HepG2 (cell line): ENCODE results near the gene PMEPA1. TPM values are rescaled to one million over a fixed set of nuclear protein-coding genes. Genes with fewer than 3 reads are reported as not detected.

Experiments used
- ATAC-seq: fragments of 200-7000 bp; cut with Tn5 transposase; 3 replicates; pipeline ENCODE4 v1.9.1; 2020; ENCODE audit warnings: mild to moderate bottlenecking, moderate library complexity
- BruUV-seq: library from RNA; stranded (reverse); fragments of 400-500 nt; replicated peaks from 2 replicates; lab custom pipeline; 2021; lab: Mats Ljungman, UMichigan
- CTCF ChIA-PET: fragments of 300-600 bp; formaldehyde crosslinking; extraction: SDS; loops from one replicate; lab custom pipeline; 2021; ENCODE audit warnings: low total read pairs, inconsistent platforms, low intra/inter-chr PET ratio; lab: Yijun Ruan, JAX
- POLR2A ChIA-PET: fragments of 350-600 bp; sonication (Branson Sonifier 250); formaldehyde crosslinking; loops from one replicate; lab custom pipeline; 2020; ENCODE audit warnings: antibody characterized with exemption, inconsistent platforms; lab: Yijun Ruan, JAX
- DNase-seq: peaks from one replicate; pipeline ENCODE4 v3.0.0-alpha.2; 2015; ENCODE audit warnings: low spot score
- FAIRE-seq: peaks from 3 replicates; lab custom pipeline; 2011; peaks lifted over from hg19 to GRCh38; lab: Jason Lieb, UNC
- H2AFZ ChIP-seq: one replicate; pipeline ENCODE4 v1.6.1; 2011; ENCODE audit warnings: low read length, inconsistent platforms
- H3K27ac ChIP-seq: fragments of 300-600 bp; 3 replicates; pipeline ENCODE4 v1.8.0; 2011; ENCODE audit warnings: mixed run types, mild to moderate bottlenecking, mixed read lengths, low read length, inconsistent platforms; ENCODE audit not compliant: insufficient read depth; ENCODE audit errors: extremely low read length
- H3K27me3 ChIP-seq, 2 experiments: fragments of 200-600 bp in 1 of 2; 2 replicates in 1 of 2; 3 replicates in 1 of 2; pipeline versions ENCODE4 v1.6.0 to v1.8.0; 2011; ENCODE audit warnings: low read length in 2 of 2, mild to moderate bottlenecking in 2 of 2, moderate library complexity in 2 of 2, inconsistent platforms in 1 of 2; ENCODE audit not compliant: insufficient read depth in 2 of 2, control insufficient read depth in 1 of 2
- H3K36me3 ChIP-seq, 2 experiments: fragments of 200-600 bp in 1 of 2; replicated peaks in 1 of 2; 2 replicates in 1 of 2; 3 replicates in 1 of 2; pipeline versions ENCODE4 v1.5.1 to v1.8.0; 2011; ENCODE audit warnings: low read length in 2 of 2, inconsistent platforms in 1 of 2; ENCODE audit not compliant: insufficient read depth in 2 of 2, control insufficient read depth in 1 of 2
- H3K4me1 ChIP-seq: 2 replicates; pipeline ENCODE4 v1.5.1; 2012; ENCODE audit warnings: low read length, inconsistent platforms; ENCODE audit not compliant: insufficient read depth
- H3K4me2 ChIP-seq: 2 replicates; pipeline ENCODE4 v1.6.0; 2011; ENCODE audit warnings: low read depth, low read length, inconsistent platforms
- H3K4me3 ChIP-seq, 3 experiments: fragments of 200-600 bp in 1 of 3; sonication (generic), shearing (Covaris generic) in 1 of 3; replicated peaks in 1 of 3; 2 replicates each; pipeline ENCODE4 v1.5.1; 2011 to 2016; ENCODE audit warnings: low read length in 3 of 3, inconsistent platforms in 2 of 3, low read depth in 2 of 3, mild to moderate bottlenecking in 2 of 3, control low read depth in 1 of 3, mixed read lengths in 1 of 3; ENCODE audit not compliant: insufficient read depth in 1 of 3
- H3K79me2 ChIP-seq: one replicate; pipeline ENCODE4 v1.6.1; 2011; ENCODE audit warnings: low read length, inconsistent platforms; ENCODE audit not compliant: insufficient read depth
- H3K9ac ChIP-seq: 2 replicates; pipeline ENCODE4 v1.6.0; 2011; ENCODE audit warnings: mild to moderate bottlenecking, low read depth, low read length, inconsistent platforms; ENCODE audit not compliant: insufficient read depth
- H3K9me3 ChIP-seq: 2 replicates; pipeline ENCODE4 v1.5.1; 2012; ENCODE audit warnings: mild to moderate bottlenecking, low read length
- H4K20me1 ChIP-seq: 2 replicates; pipeline ENCODE4 v1.6.0; 2011; ENCODE audit warnings: inconsistent platforms, mild to moderate bottlenecking, low read length, moderate library complexity; ENCODE audit not compliant: insufficient read depth
- CREB1 ChIP-seq, 2 experiments: fragments of 450-650 bp in 1 of 2; IDR thresholded peaks; 2 replicates each; pipeline ENCODE4 v1.6.1; 2016 to 2017; ENCODE audit warnings: control low read depth in 1 of 2, mild to moderate bottlenecking in 1 of 2, missing compliant biosample characterization in 1 of 2, missing genetic modification characterization in 1 of 2
- EZH2 ChIP-seq: conservative IDR thresholded peaks from 2 replicates; pipeline ENCODE4 v1.6.1; 2012; ENCODE audit warnings: mild to moderate bottlenecking, low read depth, low read length, moderate library complexity
- GABPB1 ChIP-seq: IDR thresholded peaks from 2 replicates; pipeline ENCODE4 v1.6.1; 2016; ENCODE audit warnings: mild to moderate bottlenecking, missing genetic modification reagents, moderate library complexity, missing compliant biosample characterization
- GATA4 ChIP-seq: sonication (generic); IDR thresholded peaks from 2 replicates; pipeline ENCODE4 v1.6.1; 2016; ENCODE audit warnings: antibody characterized with exemption, low read depth, borderline replicate concordance
- LCORL ChIP-seq, 2 experiments: fragments of 450-650 bp in 1 of 2; sonication (generic) in 1 of 2; formaldehyde crosslinking in 1 of 2; IDR thresholded peaks; 2 replicates each; pipeline versions ENCODE4 v1.5.0 to v1.6.1; 2017 to 2020; ENCODE audit warnings: antibody characterized with exemption in 1 of 2, missing genetic modification reagents in 1 of 2
- MXD4 ChIP-seq: IDR thresholded peaks from 2 replicates; pipeline ENCODE4 v1.6.1; 2016; ENCODE audit warnings: mild to moderate bottlenecking, missing biosample characterization, missing genetic modification reagents
- NFYB ChIP-seq: sonication (generic); formaldehyde crosslinking; IDR thresholded peaks from 2 replicates; pipeline ENCODE4 v1.4.0; 2020; ENCODE audit warnings: missing genetic modification reagents
- RFXAP ChIP-seq: sonication (generic); formaldehyde crosslinking; IDR thresholded peaks from 2 replicates; pipeline ENCODE4 v1.4.0; 2020; ENCODE audit warnings: missing genetic modification reagents, borderline replicate concordance
- SKI ChIP-seq: fragments of 450-650 bp; IDR thresholded peaks from one replicate; pipeline ENCODE4 v1.6.1; 2018; ENCODE audit warnings: mild to moderate bottlenecking; ENCODE audit not compliant: partially characterized antibody
- ZNF143 ChIP-seq: sonication (generic); formaldehyde crosslinking; IDR thresholded peaks from 2 replicates; pipeline ENCODE4 v1.4.0; 2020; ENCODE audit warnings: missing genetic modification reagents
- ZNF343 ChIP-seq: sonication (generic); formaldehyde crosslinking; IDR thresholded peaks from 2 replicates; pipeline ENCODE4 v1.4.0; 2020; ENCODE audit warnings: mild to moderate bottlenecking, missing genetic modification reagents
- ZNF777 ChIP-seq: sonication (generic); formaldehyde crosslinking; IDR thresholded peaks from 2 replicates; pipeline ENCODE4 v1.4.0; 2020; ENCODE audit warnings: missing genetic modification reagents
- WGBS: methylation state at CpG from one replicate; pipeline ENCODE4 v1.1.6; 2017; ENCODE audit warnings: low lambda C conversion rate; 5-methylcytosine and 5-hydroxymethylcytosine counted together
- in situ Hi-C: cut with HindIII; loops from 2 replicates; pipeline ENCODE4 v1.10.0; 2017; ENCODE audit warnings: low pct_unique_long_range_greater_than_20kb; ENCODE audit not compliant: extremely low pct_ligation_motif_present
- intact Hi-C: fragments of 100-400 bp; cut with micrococcal nuclease; formaldehyde crosslinking; loops from one replicate; pipeline ENCODE4 v1.10.0; 2022; ENCODE audit not compliant: unreplicated experiment
- polyA plus RNA-seq, 8 experiments: library from polyadenylated mRNA; depleted of rRNA in 3 of 8; stranded (reverse) in 7 of 8; unstranded in 1 of 8; fragments of >200 nt; fragmentation: Illumina TruSeq in 4 of 8; extraction: Trizol in 4 of 8; gene quantifications; 2 replicates each; pipeline versions ENCODE4 v1.2.1 to v1.2.3, GENCODE V29; 2011 to 2016; ENCODE audit warnings: low read depth in 4 of 8, missing spikeins in 1 of 8, mixed read lengths in 1 of 8; ENCODE audit not compliant: insufficient read depth in 1 of 8
- total RNA-seq, 5 experiments: library from RNA; depleted of rRNA; stranded (reverse); fragments of >200 nt; fragmentation: Illumina TruSeq; extraction: Trizol; gene quantifications; 2 replicates each; pipeline ENCODE4 v1.2.3, GENCODE V29; 2016; ENCODE audit warnings: low read depth in 1 of 5

Gene PMEPA1
- total and polyA plus RNA-seq, 2 of the 13 experiments (the other 11 are each of a cell fraction or from before 2014, with no cell fraction given) = not detected

- TF ChIP-seq ZNF343 (CRISPR knock-in tag) (no peak), RFXAP (CRISPR knock-in tag) (no peak), EZH2 (peak; percentile 72), GATA4 (no peak), ZNF777 (CRISPR knock-in tag) (peak; percentile 56; the same call in 1 of the 2 replicates), CREB1 (IDR thresholded peaks at IDR 0.05) (peak; percentile 67), CREB1 (CRISPR knock-in tag; IDR thresholded peaks at IDR 0.05) (no peak), LCORL (IDR thresholded peaks at IDR 0.05) (no peak), LCORL (CRISPR knock-in tag; IDR thresholded peaks at IDR 0.05) (no peak), MXD4 (CRISPR knock-in tag) (no peak), GABPB1 (CRISPR knock-in tag) (peak; percentile 31; the same call in 1 of the 2 replicates), SKI (peak; percentile 56), NFYB (CRISPR knock-in tag) (peak; percentile 26; the same call in 1 of the 2 replicates)
Observed at GRCh38 chr20:57709823-57710799, at the start of gene PMEPA1 (continued).

GRCh38 chr20:57757767-57758166 lies 48.0 kb upstream of the PMEPA1 start:
- no peak overlapping the region for H3K4me3 ChIP-seq
- no peak for TF ChIP-seq ZNF143
- WGBS = 3% methylated on average over 1 of the region's 1 CpG
- no peaks in the 10 kb centered on the region for H3K36me3 ChIP-seq
- no peak overlapping the region for H2AFZ ChIP-seq
- ChIA-PET CTCF (no interaction called here), POLR2A (no interaction called here)
- no peak for FAIRE-seq
- 0 out of 2 replicates have a peak, but pooled peaks cover 4% of the 10 kb centered on the region for H3K9me3 ChIP-seq
- intact Hi-C loops = no loop called here
- H3K27me3 ChIP-seq = peaks cover 0 to 3% of the 10 kb centered on the region in 2 experiments; a peak in 1 of 5 replicates
- no peak for ATAC-seq
- H3K79me2 ChIP-seq = no peaks in the 10 kb centered on the region
- H3K4me2 ChIP-seq = no peak overlapping the region
- BruUV-seq = no TSS peak
- H3K4me1 ChIP-seq = no peaks in the 10 kb centered on the region
- H3K9ac ChIP-seq = no peak overlapping the region
- no peak overlapping the region for H3K27ac ChIP-seq
- in situ Hi-C loops = no loop called here
- no peaks in the 10 kb centered on the region for H4K20me1 ChIP-seq
- DNase-seq = no peak
